Thoracic aorta (tissue), 2 donors: ENCODE measurements around the gene LIPA. TPM values are rescaled to one million over a fixed set of nuclear protein-coding genes. Genes with fewer than 3 reads are reported as not detected.

ENCODE experiments used
- ATAC-seq: fragments of 150-250 bp; one replicate; pipeline ENCODE4 v1.8.0; 2017; ENCODE audit warnings: low read depth; ENCODE audit not compliant: insufficient number of reproducible peaks, low FRiP score
- DNase-seq: peaks from one replicate; pipeline ENCODE4 v3.0.0-alpha.2; 2020; ENCODE audit warnings: low spot score
- H3K27ac ChIP-seq, 2 donors: fragments of 200-600 bp; sonication (generic); 1 replicate in 1 of 2; 2 replicates in 1 of 2; pipeline ENCODE4 v1.5.1; 2016; ENCODE audit warnings: mild to moderate bottlenecking in 2 of 2, moderate library complexity in 2 of 2
- H3K27me3 ChIP-seq: fragments of 200-600 bp; sonication (generic); replicated peaks from 2 replicates; pipeline ENCODE4 v1.6.0; 2016; ENCODE audit warnings: mild to moderate bottlenecking; ENCODE audit not compliant: insufficient read depth
- H3K36me3 ChIP-seq: fragments of 200-600 bp; sonication (generic); one replicate; pipeline ENCODE4 v1.5.1; 2016
- H3K4me1 ChIP-seq, 2 donors: fragments of 200-600 bp; sonication (generic); 1 replicate in 1 of 2; 2 replicates in 1 of 2; pipeline versions ENCODE4 v1.5.1 to v1.6.0; 2016; ENCODE audit warnings: low read depth in 2 of 2, mild to moderate bottlenecking in 1 of 2; ENCODE audit not compliant: control insufficient read depth in 1 of 2
- H3K4me3 ChIP-seq: fragments of 200-600 bp; sonication (generic); 2 replicates; pipeline ENCODE4 v1.5.1; 2016; ENCODE audit warnings: mild to moderate bottlenecking
- H3K9me3 ChIP-seq: fragments of 200-600 bp; sonication (generic); 2 replicates; pipeline ENCODE4 v1.5.1; 2016
- total RNA-seq, 2 donors: library from RNA; depleted of rRNA; stranded (reverse); fragments of >200 nt; gene quantifications; one replicate each; pipeline versions ENCODE4 v1.1.0 to v1.2.3, GENCODE V29; 2016
- TF ChIP-seq, protein P1 (sequence below): fragments of 200-600 bp; sonication (generic); IDR thresholded peaks from one replicate; pipeline ENCODE4 v1.5.1; 2019; ENCODE audit warnings: antibody characterized with exemption

LIPA gene
- total RNA-seq: 10 to 100 TPM; 39.7 to 44.2 TPM

DNA sequence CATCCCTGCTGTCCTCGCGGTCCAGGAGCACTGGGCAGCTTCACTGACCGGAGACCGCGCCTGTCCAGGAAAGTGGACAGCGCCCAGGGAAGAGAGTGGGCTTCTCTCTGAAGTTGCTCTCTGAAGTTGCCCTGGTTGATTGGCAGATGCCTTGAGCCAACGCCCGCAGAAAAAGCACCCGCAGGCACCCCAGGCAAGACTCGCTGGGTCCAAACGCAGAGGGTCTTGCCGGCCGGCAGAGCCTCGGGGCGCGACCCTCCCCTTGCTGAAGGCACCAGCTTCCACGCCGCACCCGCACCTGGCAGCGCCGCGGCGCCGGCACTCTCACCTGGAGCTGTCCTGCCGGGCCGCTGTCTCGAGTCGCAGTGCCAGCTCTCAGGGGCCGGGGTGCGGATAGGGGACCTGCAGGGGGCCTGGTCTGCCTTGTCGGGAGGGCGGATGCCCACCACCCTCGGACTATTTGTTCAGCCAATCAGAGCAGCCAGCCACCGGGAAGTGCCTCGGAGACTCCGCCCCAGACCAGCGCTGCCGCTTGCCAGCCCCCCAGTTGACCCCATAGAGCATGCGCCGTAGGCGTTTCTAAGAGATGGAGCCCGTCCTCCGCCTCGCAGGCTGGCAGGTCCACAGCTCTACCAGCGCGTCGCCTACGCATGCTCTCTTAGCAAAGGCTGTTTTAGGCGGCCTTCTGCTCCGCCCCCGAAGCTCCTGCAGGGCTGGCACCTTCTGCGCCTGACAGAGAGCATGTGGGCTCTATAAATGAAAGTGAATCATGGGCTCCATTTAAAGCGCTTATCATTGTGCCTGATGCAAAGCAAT is at the start of gene LIPA:
Gene LIPA, minus strand, starts transcription at position 367 of the 816 bp plus-strand sequence. CDS start 4,127 bp downstream, outside the sequence.
- TF ChIP-seq, protein P1, sequence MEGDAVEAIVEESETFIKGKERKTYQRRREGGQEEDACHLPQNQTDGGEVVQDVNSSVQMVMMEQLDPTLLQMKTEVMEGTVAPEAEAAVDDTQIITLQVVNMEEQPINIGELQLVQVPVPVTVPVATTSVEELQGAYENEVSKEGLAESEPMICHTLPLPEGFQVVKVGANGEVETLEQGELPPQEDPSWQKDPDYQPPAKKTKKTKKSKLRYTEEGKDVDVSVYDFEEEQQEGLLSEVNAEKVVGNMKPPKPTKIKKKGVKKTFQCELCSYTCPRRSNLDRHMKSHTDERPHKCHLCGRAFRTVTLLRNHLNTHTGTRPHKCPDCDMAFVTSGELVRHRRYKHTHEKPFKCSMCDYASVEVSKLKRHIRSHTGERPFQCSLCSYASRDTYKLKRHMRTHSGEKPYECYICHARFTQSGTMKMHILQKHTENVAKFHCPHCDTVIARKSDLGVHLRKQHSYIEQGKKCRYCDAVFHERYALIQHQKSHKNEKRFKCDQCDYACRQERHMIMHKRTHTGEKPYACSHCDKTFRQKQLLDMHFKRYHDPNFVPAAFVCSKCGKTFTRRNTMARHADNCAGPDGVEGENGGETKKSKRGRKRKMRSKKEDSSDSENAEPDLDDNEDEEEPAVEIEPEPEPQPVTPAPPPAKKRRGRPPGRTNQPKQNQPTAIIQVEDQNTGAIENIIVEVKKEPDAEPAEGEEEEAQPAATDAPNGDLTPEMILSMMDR: no peak
- H3K27ac ChIP-seq: peak within 1 kb of the TSS; percentile 77 to 79
- H3K9me3 ChIP-seq: no peaks in the 10 kb centered on the region
- H3K4me1 ChIP-seq: peaks cover 0 to 12% of the 10 kb centered on the region in 2 donors
- peak; percentile 93 for ATAC-seq
- DNase-seq: peak; percentile 89
- no peaks in the 10 kb centered on the region for H3K27me3 ChIP-seq
- peak within 1 kb of the TSS; percentile 94 for H3K4me3 ChIP-seq
- no peaks in the 10 kb centered on the region for H3K36me3 ChIP-seq

DNA sequence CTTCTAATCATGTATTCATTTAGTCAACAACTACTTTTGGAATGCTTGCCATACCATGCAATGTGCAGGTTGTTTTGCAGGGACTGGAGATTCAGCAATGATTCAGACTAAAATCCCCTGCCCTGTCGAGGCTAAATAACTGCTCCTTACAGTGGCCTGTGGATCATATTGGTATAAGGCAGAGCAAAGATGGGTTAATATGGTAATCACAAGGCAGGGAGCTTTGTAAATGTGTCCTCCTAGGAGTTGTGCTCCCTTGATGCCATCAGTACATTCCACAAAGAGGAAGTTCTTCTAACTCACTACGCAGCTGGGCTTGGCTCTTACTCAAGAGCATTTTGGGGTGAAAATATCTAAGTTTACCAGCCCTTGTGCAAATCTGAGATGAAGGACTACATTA is 49.7 kb upstream of the LIPA start:
- H3K4me1 ChIP-seq: peaks cover 23 to 33% of the 10 kb centered on the region in 2 donors
- no peaks in the 10 kb centered on the region for H3K9me3 ChIP-seq
- ATAC-seq (no peak), DNase-seq (no peak)
- no peaks in the 10 kb centered on the region for H3K27me3 ChIP-seq
- H3K27ac ChIP-seq: peak overlapping the region; percentile 83 to 90
- peak overlapping the region; percentile 77 for H3K4me3 ChIP-seq
- no peaks in the 10 kb centered on the region for H3K36me3 ChIP-seq
- TF ChIP-seq, protein P1: no peak

DNA sequence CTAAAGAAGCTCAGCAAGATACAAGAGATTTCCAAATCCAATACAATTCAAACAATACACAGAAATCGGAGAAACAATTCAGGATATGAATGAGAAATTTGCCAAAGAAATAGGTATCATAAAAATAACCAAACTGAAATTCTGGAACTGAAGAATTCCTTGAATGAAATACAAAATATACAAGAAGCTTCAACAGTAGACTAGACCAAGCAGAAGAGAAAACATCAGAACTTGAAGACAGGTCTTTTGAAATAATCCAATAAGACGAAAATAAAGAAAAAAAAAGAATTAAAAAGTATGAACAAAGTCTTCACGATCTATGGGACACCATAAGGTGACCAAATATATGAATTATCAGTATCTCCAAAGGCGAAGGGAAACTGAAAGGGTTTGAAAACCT is 47.5 kb upstream of the LIPA start:
- Histone ChIP-seq H3K4me1 (peaks cover 34 to 43% of the 10 kb centered on the region in 2 donors), H3K27me3 (no peaks in the 10 kb centered on the region), H3K36me3 (no peaks in the 10 kb centered on the region), H3K4me3 (no peak overlapping the region), H3K27ac (no peak overlapping the region), H3K9me3 (no peaks in the 10 kb centered on the region)
- no peak for ATAC-seq
- TF ChIP-seq, protein P1: no peak
- DNase-seq: no peak

DNA sequence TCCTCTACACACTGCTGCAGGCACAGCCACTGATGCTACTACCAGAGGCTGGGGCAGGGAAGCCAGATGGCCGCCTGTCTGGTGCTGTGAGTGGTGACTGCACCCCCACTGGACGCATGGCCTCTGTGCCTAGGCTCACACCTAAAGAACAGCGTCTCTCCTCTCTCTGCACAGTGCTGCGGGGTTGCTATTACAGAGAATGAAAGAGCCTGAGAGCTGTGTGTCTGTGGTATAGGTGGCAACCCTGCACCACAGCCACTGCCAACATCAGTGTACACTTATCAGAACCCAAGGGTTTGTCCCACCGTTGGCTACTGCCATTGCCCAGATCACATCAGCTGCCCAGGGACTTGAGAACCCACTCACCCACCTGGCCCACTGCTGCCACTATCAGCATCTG is 46.2 kb upstream of the LIPA start:
- Histone ChIP-seq H3K9me3 (no peaks in the 10 kb centered on the region), H3K4me3 (no peak overlapping the region), H3K27me3 (no peaks in the 10 kb centered on the region), H3K4me1 (peaks cover 23 to 31% of the 10 kb centered on the region in 2 donors), H3K27ac (no peak overlapping the region), H3K36me3 (no peaks in the 10 kb centered on the region)
- no peak for DNase-seq
- no peak for ATAC-seq
- TF ChIP-seq, protein P1: no peak

DNA sequence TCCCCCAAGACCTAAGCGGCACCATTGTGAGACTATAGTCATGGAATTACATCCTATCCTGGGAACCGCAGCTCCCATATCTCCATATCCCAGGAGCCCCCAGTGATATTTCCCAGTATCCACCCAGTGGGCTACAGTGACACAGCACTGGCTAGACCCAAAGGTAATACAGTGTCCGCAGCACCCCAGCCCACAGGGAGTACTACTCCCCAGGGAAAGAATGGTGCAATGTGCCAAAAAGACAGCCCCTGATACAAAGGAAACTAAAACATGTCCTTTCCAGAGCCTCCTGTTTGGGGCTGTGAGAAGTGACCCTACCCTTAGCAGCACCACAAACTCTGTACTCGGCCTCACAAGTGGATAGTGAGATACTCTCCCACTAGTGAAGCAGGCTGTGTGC is 45.8 kb upstream of the LIPA start:
- no peaks in the 10 kb centered on the region for H3K9me3 ChIP-seq
- DNase-seq: no peak
- H3K36me3 ChIP-seq: no peaks in the 10 kb centered on the region
- H3K27ac ChIP-seq: no peak overlapping the region
- no peak overlapping the region for H3K4me3 ChIP-seq
- no peak for ATAC-seq
- no peaks in the 10 kb centered on the region for H3K27me3 ChIP-seq
- peaks cover 23 to 28% of the 10 kb centered on the region in 2 donors for H3K4me1 ChIP-seq
- TF ChIP-seq, protein P1: no peak
